Chondrocyte (in vitro differentiated cells): Measurements from ENCODE around the gene ARHGAP15. TPM values are rescaled to one million over a fixed set of nuclear protein-coding genes. Genes with fewer than 3 reads are reported as not detected.

Experiments
- DNase-seq: peaks from one replicate; pipeline ENCODE4 v3.0.0; 2021; ENCODE audit warnings: mixed read lengths, low spot score
- H3K27ac Mint-ChIP-seq: one replicate; pipeline ENCODE4 v1.8.0; 2021; ENCODE audit warnings: mild to moderate bottlenecking, moderate library complexity, mixed read lengths; ENCODE audit not compliant: unreplicated experiment
- H3K27me3 Mint-ChIP-seq: 2 replicates; pipeline ENCODE4 v1.8.0; 2021; ENCODE audit warnings: low read depth, mixed read lengths
- H3K36me3 Mint-ChIP-seq: 2 replicates; pipeline ENCODE4 v1.8.0; 2021; ENCODE audit warnings: low read depth, mixed read lengths
- H3K4me1 Mint-ChIP-seq: 2 replicates; pipeline ENCODE4 v1.8.0; 2021; ENCODE audit warnings: low read depth, mild to moderate bottlenecking, mixed read lengths
- H3K4me3 Mint-ChIP-seq: one replicate; pipeline ENCODE4 v1.8.0; 2021; ENCODE audit warnings: mild to moderate bottlenecking, moderate library complexity, mixed read lengths; ENCODE audit not compliant: unreplicated experiment
- H3K9me3 Mint-ChIP-seq: 2 replicates; pipeline ENCODE4 v1.8.0; 2021; ENCODE audit warnings: low read depth, mixed read lengths
- CTCF ChIP-seq: fragments of 200-600 bp; sonication (generic); IDR thresholded peaks from 2 replicates; pipeline ENCODE4 v1.5.0; 2021; ENCODE audit warnings: antibody characterized with exemption, mild to moderate bottlenecking, moderate library complexity
- total RNA-seq: library from RNA; stranded (reverse); gene quantifications from 3 replicates; pipeline ENCODE4 v1.2.1, GENCODE V29; 2021

The ARHGAP15 gene
- total RNA-seq, 1 donor from 2014 or later: 0.42 TPM

GRCh38 chr2:143649226-143649740, 520.1 kb downstream of the ARHGAP15 start:
- no peaks in the 10 kb centered on the region for H3K4me1 Mint-ChIP-seq
- peaks cover 11% of the 10 kb centered on the region for H3K9me3 Mint-ChIP-seq
- no peaks in the 10 kb centered on the region for H3K27me3 Mint-ChIP-seq
- no peaks in the 10 kb centered on the region for H3K36me3 Mint-ChIP-seq
- no peak for TF ChIP-seq CTCF
- no peak for DNase-seq
- no peak overlapping the region for H3K4me3 Mint-ChIP-seq
- H3K27ac Mint-ChIP-seq: no peak overlapping the region

DNA sequence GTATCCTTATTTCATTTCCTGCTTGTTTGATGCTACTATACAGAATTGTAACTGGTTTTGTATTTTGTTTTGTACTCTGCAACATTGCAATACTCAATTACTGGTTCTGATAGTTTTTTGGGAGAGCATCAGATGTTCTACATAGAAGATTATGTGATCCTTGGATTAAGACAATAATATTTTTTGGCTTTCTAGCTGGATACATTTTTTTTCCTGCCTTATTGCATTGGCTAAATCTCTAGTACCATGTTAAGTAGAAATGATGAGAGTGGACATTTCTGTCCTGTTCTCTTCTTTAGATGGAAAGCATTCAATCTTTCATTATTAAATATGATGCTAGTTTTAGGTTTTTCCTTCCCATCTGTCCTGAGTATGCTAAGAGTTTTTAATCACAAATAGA, 523.5 kb downstream of the ARHGAP15 start:
- peaks cover 11% of the 10 kb centered on the region for H3K9me3 Mint-ChIP-seq
- no peak for TF ChIP-seq CTCF
- no peaks in the 10 kb centered on the region for H3K36me3 Mint-ChIP-seq
- H3K4me1 Mint-ChIP-seq: no peaks in the 10 kb centered on the region
- no peaks in the 10 kb centered on the region for H3K27me3 Mint-ChIP-seq
- DNase-seq: no peak
- no peak overlapping the region for H3K27ac Mint-ChIP-seq
- no peak overlapping the region for H3K4me3 Mint-ChIP-seq

DNA sequence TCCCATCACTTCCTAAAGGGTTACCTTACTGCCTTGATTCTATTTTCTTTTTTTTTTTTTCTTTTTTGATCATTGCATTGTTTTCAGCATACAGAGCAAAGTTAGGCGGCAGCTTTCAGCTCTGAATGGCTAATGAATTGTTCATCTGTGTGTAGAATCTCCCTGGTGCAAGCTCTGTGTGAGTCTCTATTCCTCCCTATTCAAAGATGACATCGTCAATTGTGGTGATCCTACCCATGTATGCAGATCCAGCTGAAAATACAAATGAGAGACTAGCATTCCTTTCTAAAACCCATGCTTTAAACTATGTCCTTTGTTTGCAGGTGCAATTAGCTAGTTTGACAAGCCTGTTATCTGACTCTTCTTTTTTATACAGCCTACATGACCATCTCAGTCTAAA, 539.0 kb downstream of the ARHGAP15 start:
- Mint-ChIP-seq H3K4me3 (no peak overlapping the region), H3K27me3 (no peaks in the 10 kb centered on the region), H3K36me3 (peaks cover 4% of the 10 kb centered on the region), H3K27ac (no peak overlapping the region), H3K4me1 (no peaks in the 10 kb centered on the region), H3K9me3 (peaks cover 6% of the 10 kb centered on the region)
- no peak for TF ChIP-seq CTCF
- DNase-seq: no peak

- Mint-ChIP-seq H3K27me3 (no peaks in the 10 kb centered on the region), H3K36me3 (no peaks in the 10 kb centered on the region), H3K27ac (no peak overlapping the region), H3K9me3 (peaks cover 3% of the 10 kb centered on the region), H3K4me3 (no peak overlapping the region), H3K4me1 (no peaks in the 10 kb centered on the region)
- no peak for DNase-seq
- TF ChIP-seq CTCF: no peak
Measured at GRCh38 chr2:143674051-143674450, 544.8 kb downstream of the ARHGAP15 start.

- no peak for TF ChIP-seq CTCF
- Mint-ChIP-seq H3K27ac (no peak overlapping the region), H3K4me3 (no peak overlapping the region), H3K27me3 (no peaks in the 10 kb centered on the region), H3K9me3 (peaks cover 3% of the 10 kb centered on the region), H3K36me3 (no peaks in the 10 kb centered on the region), H3K4me1 (no peaks in the 10 kb centered on the region)
- no peak for DNase-seq
Measured at GRCh38 chr2:143675021-143675420, 545.8 kb downstream of the ARHGAP15 start.
